ENCODE results near the gene CYGB.

DNA sequence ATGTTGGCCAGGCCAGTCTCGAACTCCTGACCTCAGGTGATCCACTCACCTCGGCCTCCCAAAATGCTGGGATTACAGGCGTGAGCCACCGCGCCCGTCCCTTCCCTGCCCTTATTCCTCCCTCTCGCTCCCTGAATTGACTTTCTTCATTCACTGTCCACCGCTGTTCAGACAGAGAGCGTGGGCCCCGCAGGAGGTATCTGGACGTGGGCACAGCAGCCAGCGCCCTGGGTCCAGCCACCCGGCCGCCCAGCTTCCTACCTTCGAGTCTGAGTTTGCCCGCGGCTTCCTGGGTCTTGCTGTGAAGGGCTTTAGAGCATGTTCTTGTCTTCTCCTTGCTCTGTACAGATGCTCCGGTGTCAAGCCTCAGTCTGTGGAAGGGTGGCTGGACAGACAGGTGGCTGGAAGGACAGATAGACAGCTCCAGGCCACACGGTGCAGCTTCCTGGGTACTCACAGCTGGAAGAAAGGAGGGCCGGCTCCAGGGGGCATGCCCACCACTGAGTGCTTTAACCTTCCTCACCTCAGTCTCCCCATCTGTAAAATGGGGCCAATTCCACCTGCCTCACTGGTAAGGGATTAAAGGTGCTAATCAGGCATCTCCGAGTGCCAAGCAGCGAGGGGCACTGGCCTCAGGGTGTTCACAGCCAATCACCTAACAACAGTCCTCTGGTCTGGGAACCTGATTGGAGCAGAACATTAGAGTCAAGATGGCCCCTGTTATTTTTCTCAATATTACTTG is 49.9 kb downstream of the CYGB start:
- TF ChIP-seq, protein P1, sequence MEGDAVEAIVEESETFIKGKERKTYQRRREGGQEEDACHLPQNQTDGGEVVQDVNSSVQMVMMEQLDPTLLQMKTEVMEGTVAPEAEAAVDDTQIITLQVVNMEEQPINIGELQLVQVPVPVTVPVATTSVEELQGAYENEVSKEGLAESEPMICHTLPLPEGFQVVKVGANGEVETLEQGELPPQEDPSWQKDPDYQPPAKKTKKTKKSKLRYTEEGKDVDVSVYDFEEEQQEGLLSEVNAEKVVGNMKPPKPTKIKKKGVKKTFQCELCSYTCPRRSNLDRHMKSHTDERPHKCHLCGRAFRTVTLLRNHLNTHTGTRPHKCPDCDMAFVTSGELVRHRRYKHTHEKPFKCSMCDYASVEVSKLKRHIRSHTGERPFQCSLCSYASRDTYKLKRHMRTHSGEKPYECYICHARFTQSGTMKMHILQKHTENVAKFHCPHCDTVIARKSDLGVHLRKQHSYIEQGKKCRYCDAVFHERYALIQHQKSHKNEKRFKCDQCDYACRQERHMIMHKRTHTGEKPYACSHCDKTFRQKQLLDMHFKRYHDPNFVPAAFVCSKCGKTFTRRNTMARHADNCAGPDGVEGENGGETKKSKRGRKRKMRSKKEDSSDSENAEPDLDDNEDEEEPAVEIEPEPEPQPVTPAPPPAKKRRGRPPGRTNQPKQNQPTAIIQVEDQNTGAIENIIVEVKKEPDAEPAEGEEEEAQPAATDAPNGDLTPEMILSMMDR (conservative IDR thresholded peaks at IDR 0.05; ENCODE audit: low read depth, low read length) = no peak
- TF ChIP-seq EZH2 (IDR thresholded peaks at IDR 0.05; ENCODE audit: borderline replicate concordance, low read depth, low read length, poor library complexity, severe bottlenecking) = no peak

Data from A673 (cell line).